Liver (tissue), 9 donors: Measurements from ENCODE around the gene ITPA. TPM values are rescaled to one million over a fixed set of nuclear protein-coding genes. Genes with fewer than 3 reads are reported as not detected.

Experiments used
- DNase-seq: peaks from one replicate; pipeline ENCODE4 v3.0.0-alpha.2; 2017; ENCODE audit warnings: low spot score
- H3K27ac ChIP-seq, 2 donors: one replicate each; pipeline ENCODE4 v1.7.0; 2013; ENCODE audit warnings: inconsistent platforms in 2 of 2, low read length in 2 of 2, control low read depth in 1 of 2, low read depth in 1 of 2, mild to moderate bottlenecking in 1 of 2
- H3K27me3 ChIP-seq, 4 donors: one replicate each; pipeline versions ENCODE4 v1.6.1 to v1.7.0; 2013; ENCODE audit warnings: low read length in 3 of 4, inconsistent platforms in 1 of 4, mild to moderate bottlenecking in 1 of 4, moderate library complexity in 1 of 4; ENCODE audit not compliant: control insufficient read depth in 4 of 4, insufficient read depth in 4 of 4
- H3K36me3 ChIP-seq, 4 donors: one replicate each; pipeline versions ENCODE4 v1.6.1 to v1.7.0; 2013; ENCODE audit warnings: low read length in 3 of 4, mild to moderate bottlenecking in 3 of 4, low read depth in 1 of 4, moderate library complexity in 1 of 4; ENCODE audit not compliant: control insufficient read depth in 4 of 4, insufficient read depth in 3 of 4
- H3K4me1 ChIP-seq, 4 donors: one replicate each; pipeline versions ENCODE4 v1.6.1 to v1.7.0; 2013; ENCODE audit warnings: low read length in 3 of 4, mild to moderate bottlenecking in 3 of 4, moderate library complexity in 1 of 4; ENCODE audit not compliant: control insufficient read depth in 4 of 4, insufficient read depth in 4 of 4
- H3K4me3 ChIP-seq, 3 donors: one replicate each; pipeline versions ENCODE4 v1.6.1 to v1.7.0; 2013; ENCODE audit warnings: low read length in 3 of 3, control low read depth in 1 of 3, low read depth in 1 of 3, mild to moderate bottlenecking in 1 of 3
- H3K9ac ChIP-seq, 2 donors: one replicate each; pipeline ENCODE4 v1.7.0; 2013; ENCODE audit warnings: low read length in 2 of 2, mild to moderate bottlenecking in 2 of 2, moderate library complexity in 2 of 2, control low read depth in 1 of 2, low read depth in 1 of 2
- H3K9me3 ChIP-seq, 4 donors: one replicate each; pipeline versions ENCODE4 v1.6.1 to v1.7.0; 2013; ENCODE audit warnings: low read length in 3 of 4; ENCODE audit not compliant: control insufficient read depth in 4 of 4
- EGR1 ChIP-seq, 2 donors: IDR thresholded peaks; 2 replicates each; pipeline ENCODE4 v1.6.1; 2016 to 2018; ENCODE audit warnings: antibody characterized with exemption in 2 of 2, low read depth in 2 of 2
- FOXA1 ChIP-seq: IDR thresholded peaks from 2 replicates; pipeline ENCODE4 v1.6.1; 2016; ENCODE audit warnings: antibody characterized with exemption
- FOXA2 ChIP-seq: IDR thresholded peaks from 2 replicates; pipeline ENCODE4 v1.6.1; 2016; ENCODE audit warnings: antibody characterized with exemption
- GABPA ChIP-seq, 2 donors: IDR thresholded peaks in 1 of 2; conservative IDR thresholded peaks in 1 of 2; 2 replicates each; pipeline ENCODE4 v1.6.1; 2016; ENCODE audit warnings: antibody characterized with exemption in 2 of 2, mild to moderate bottlenecking in 1 of 2, moderate library complexity in 1 of 2
- HNF4G ChIP-seq: IDR thresholded peaks from 2 replicates; pipeline ENCODE4 v1.6.1; 2016; ENCODE audit warnings: antibody characterized with exemption
- JUND ChIP-seq, 2 donors: IDR thresholded peaks; 2 replicates each; pipeline ENCODE4 v1.6.1; 2016; ENCODE audit warnings: antibody characterized with exemption in 2 of 2
- NR2F2 ChIP-seq: IDR thresholded peaks from 2 replicates; pipeline ENCODE4 v1.6.1; 2016; ENCODE audit warnings: antibody characterized with exemption
- RAD21 ChIP-seq, 2 donors: IDR thresholded peaks; 2 replicates each; pipeline ENCODE4 v1.6.1; 2016; ENCODE audit warnings: antibody characterized with exemption in 2 of 2, mild to moderate bottlenecking in 2 of 2
- RXRA ChIP-seq, 2 donors: IDR thresholded peaks; 2 replicates each; pipeline ENCODE4 v1.6.1; 2017 to 2018; ENCODE audit warnings: antibody characterized with exemption in 2 of 2, mild to moderate bottlenecking in 1 of 2
- SP1 ChIP-seq: IDR thresholded peaks from 2 replicates; pipeline ENCODE4 v1.6.1; 2018; ENCODE audit warnings: antibody characterized with exemption, mild to moderate bottlenecking
- WGBS: extraction: QIAGEN DNeasy Blood & Tissue Kit; methylation state at CpG from one replicate; pipeline ENCODE4 v1.1.7; 2013; 5-methylcytosine and 5-hydroxymethylcytosine counted together
- polyA plus RNA-seq, 2 donors: library from polyadenylated mRNA; stranded (reverse) in 1 of 2; unstranded in 1 of 2; fragments of 200-250 nt in 1 of 2; fragments of >200 nt in 1 of 2; fragmentation: Nextera tagmentation in 1 of 2; extraction: Ambion mirVana in 1 of 2; gene quantifications; one replicate each; pipeline versions ENCODE4 v1.2.1 to v1.2.3, GENCODE V29; 2013 to 2015
- total RNA-seq, 2 donors: library from RNA; depleted of rRNA; stranded (reverse); fragments of >200 nt; gene quantifications; one replicate each; pipeline ENCODE4 v1.2.3, GENCODE V29; 2014
- TF ChIP-seq, protein P1 (sequence below): fragments of 150-350 bp; IDR thresholded peaks from 2 replicates; pipeline ENCODE4 v1.5.1; 2017; ENCODE audit warnings: improper control_type of control experiment, low read depth, low read length; ENCODE audit not compliant: missing input control
- TF ChIP-seq, protein P2 (sequence below): IDR thresholded peaks from 2 replicates; pipeline ENCODE4 v1.6.1; 2016; ENCODE audit warnings: antibody characterized with exemption
- TF ChIP-seq, protein P3 (sequence below): IDR thresholded peaks from 2 replicates; pipeline ENCODE4 v1.6.1; 2016; ENCODE audit warnings: antibody characterized with exemption, mild to moderate bottlenecking
- TF ChIP-seq, protein P4 (sequence below): IDR thresholded peaks from 2 replicates; pipeline ENCODE4 v1.6.1; 2016; ENCODE audit warnings: antibody characterized with exemption
- donor health status: healthy.
- donor health status: healthy.
- donor health status: healthy.
- donor health status: healthy.
- donor health status: healthy.

ITPA gene
- total and polyA plus RNA-seq, 4 donors: 14.4 to 39.8 (median 19.7) TPM

DNA sequence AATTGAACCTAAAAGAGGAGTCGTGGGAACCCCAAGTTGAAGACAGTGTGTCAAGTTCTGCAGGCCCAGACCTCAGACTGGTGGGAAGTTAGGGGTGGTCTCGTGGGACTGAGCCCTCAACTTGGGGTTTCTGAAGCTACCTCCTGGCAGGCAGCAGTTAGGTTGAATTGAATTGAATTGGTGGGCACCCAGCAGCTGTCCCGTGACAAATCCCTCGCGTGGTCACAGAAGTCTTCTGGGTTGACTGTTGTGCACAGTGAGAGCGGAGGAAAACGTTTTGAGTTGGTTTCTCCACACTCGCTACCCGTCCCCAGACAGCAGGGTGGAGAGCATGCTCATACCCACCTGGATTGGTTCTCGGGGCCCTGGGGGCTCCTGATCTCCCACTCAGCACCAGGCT is 16.8 kb downstream of the ITPA start:
- H3K9ac ChIP-seq: no peak overlapping the region

DNA sequence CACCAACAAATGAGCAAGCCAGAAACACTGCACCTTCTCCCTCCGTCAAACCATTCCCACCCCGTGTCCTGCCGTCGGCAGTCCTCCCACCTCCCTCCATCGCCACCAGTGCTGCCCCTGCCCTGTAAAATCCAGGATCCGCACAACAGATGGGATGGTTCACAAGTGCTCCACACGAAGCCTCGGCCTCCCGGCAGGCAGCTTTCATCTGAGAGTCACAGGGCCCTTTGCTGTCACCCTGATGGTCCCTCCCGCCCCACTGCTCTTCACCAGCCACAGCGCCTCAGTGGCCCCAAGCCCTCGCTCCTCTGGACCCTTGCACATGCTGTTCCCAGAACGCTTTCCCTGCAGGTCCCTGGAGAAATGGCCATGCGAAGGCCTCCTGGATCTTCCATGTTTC is 17.6 kb downstream of the ITPA start:
- TF ChIP-seq JUND (IDR thresholded peaks at IDR 0.05) (no peak), GABPA (IDR thresholded peaks at IDR 0.05 in 1 of 2, conservative IDR thresholded peaks at IDR 0.05 in 1 of 2) (no peak)
- TF ChIP-seq, protein P1, sequence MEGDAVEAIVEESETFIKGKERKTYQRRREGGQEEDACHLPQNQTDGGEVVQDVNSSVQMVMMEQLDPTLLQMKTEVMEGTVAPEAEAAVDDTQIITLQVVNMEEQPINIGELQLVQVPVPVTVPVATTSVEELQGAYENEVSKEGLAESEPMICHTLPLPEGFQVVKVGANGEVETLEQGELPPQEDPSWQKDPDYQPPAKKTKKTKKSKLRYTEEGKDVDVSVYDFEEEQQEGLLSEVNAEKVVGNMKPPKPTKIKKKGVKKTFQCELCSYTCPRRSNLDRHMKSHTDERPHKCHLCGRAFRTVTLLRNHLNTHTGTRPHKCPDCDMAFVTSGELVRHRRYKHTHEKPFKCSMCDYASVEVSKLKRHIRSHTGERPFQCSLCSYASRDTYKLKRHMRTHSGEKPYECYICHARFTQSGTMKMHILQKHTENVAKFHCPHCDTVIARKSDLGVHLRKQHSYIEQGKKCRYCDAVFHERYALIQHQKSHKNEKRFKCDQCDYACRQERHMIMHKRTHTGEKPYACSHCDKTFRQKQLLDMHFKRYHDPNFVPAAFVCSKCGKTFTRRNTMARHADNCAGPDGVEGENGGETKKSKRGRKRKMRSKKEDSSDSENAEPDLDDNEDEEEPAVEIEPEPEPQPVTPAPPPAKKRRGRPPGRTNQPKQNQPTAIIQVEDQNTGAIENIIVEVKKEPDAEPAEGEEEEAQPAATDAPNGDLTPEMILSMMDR: no peak
- no peak for DNase-seq
- H3K9me3 ChIP-seq: no peaks in the 10 kb centered on the region

More for the DNA sequence above, 16.8 kb downstream of the ITPA start:
- no peaks in the 10 kb centered on the region for H3K27me3 ChIP-seq
- no peaks in the 10 kb centered on the region for H3K4me1 ChIP-seq
- no peak for DNase-seq
- H3K27ac ChIP-seq: no peak overlapping the region
- 93% methylated on average over 10 of the region's 10 CpGs for WGBS
- peaks cover 2 to 13% (median 11%) of the 10 kb centered on the region in 4 donors for H3K36me3 ChIP-seq
- H3K4me3 ChIP-seq: no peak overlapping the region
- no peaks in the 10 kb centered on the region for H3K9me3 ChIP-seq
- TF ChIP-seq FOXA1 (no peak), FOXA2 (no peak), NR2F2 (no peak), SP1 (no peak)
- TF ChIP-seq, protein P2, sequence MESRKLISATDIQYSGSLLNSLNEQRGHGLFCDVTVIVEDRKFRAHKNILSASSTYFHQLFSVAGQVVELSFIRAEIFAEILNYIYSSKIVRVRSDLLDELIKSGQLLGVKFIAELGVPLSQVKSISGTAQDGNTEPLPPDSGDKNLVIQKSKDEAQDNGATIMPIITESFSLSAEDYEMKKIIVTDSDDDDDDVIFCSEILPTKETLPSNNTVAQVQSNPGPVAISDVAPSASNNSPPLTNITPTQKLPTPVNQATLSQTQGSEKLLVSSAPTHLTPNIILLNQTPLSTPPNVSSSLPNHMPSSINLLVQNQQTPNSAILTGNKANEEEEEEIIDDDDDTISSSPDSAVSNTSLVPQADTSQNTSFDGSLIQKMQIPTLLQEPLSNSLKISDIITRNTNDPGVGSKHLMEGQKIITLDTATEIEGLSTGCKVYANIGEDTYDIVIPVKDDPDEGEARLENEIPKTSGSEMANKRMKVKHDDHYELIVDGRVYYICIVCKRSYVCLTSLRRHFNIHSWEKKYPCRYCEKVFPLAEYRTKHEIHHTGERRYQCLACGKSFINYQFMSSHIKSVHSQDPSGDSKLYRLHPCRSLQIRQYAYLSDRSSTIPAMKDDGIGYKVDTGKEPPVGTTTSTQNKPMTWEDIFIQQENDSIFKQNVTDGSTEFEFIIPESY: no peak

DNA sequence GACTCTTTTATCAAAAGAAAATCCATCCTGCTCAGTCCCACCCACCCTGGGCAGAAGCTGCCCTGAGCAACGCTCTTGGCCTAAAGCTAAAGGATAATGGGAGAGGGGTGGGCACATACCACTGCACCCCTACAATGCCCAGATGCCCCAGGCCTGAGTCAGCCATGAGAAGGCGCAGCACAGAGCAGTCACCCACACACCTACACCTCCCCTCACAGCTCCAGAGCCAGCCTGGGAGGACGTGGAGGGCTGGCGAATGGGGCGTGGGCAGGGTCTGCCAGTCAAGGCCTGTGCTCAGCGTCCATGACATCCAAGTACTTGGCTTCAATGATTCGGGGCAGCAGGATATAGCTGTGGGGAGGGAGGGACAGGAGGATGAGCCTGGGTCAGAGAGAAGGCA is 18.2 kb downstream of the ITPA start:
- Histone ChIP-seq H3K4me3 (no peak overlapping the region), H3K9me3 (no peaks in the 10 kb centered on the region), H3K9ac (no peak overlapping the region), H3K27me3 (no peaks in the 10 kb centered on the region), H3K27ac (no peak overlapping the region), H3K36me3 (peaks cover 2 to 6% (median 5%) of the 10 kb centered on the region in 4 donors), H3K4me1 (no peaks in the 10 kb centered on the region)
- 90% methylated on average over 7 of the region's 7 CpGs for WGBS
- TF ChIP-seq, protein P3, sequence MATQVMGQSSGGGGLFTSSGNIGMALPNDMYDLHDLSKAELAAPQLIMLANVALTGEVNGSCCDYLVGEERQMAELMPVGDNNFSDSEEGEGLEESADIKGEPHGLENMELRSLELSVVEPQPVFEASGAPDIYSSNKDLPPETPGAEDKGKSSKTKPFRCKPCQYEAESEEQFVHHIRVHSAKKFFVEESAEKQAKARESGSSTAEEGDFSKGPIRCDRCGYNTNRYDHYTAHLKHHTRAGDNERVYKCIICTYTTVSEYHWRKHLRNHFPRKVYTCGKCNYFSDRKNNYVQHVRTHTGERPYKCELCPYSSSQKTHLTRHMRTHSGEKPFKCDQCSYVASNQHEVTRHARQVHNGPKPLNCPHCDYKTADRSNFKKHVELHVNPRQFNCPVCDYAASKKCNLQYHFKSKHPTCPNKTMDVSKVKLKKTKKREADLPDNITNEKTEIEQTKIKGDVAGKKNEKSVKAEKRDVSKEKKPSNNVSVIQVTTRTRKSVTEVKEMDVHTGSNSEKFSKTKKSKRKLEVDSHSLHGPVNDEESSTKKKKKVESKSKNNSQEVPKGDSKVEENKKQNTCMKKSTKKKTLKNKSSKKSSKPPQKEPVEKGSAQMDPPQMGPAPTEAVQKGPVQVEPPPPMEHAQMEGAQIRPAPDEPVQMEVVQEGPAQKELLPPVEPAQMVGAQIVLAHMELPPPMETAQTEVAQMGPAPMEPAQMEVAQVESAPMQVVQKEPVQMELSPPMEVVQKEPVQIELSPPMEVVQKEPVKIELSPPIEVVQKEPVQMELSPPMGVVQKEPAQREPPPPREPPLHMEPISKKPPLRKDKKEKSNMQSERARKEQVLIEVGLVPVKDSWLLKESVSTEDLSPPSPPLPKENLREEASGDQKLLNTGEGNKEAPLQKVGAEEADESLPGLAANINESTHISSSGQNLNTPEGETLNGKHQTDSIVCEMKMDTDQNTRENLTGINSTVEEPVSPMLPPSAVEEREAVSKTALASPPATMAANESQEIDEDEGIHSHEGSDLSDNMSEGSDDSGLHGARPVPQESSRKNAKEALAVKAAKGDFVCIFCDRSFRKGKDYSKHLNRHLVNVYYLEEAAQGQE: no peak
- TF ChIP-seq SP1 (no peak), NR2F2 (no peak), EGR1 (IDR thresholded peaks at IDR 0.05; ENCODE audit: low read depth in 2 of 2) (no peak), RAD21 (IDR thresholded peaks at IDR 0.05) (no peak), GABPA (IDR thresholded peaks at IDR 0.05 in 1 of 2, conservative IDR thresholded peaks at IDR 0.05 in 1 of 2) (no peak), RXRA (IDR thresholded peaks at IDR 0.05) (no peak), HNF4G (no peak), FOXA1 (no peak), FOXA2 (no peak)
- TF ChIP-seq, protein P1: no peak
- TF ChIP-seq, protein P4, sequence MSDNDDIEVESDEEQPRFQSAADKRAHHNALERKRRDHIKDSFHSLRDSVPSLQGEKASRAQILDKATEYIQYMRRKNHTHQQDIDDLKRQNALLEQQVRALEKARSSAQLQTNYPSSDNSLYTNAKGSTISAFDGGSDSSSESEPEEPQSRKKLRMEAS: no peak
- TF ChIP-seq, protein P2: no peak
- DNase-seq: no peak

More for the DNA sequence above, 17.6 kb downstream of the ITPA start:
- WGBS: 97% methylated on average over 14 of the region's 14 CpGs
- Histone ChIP-seq H3K27me3 (no peaks in the 10 kb centered on the region), H3K27ac (no peak overlapping the region), H3K4me1 (no peaks in the 10 kb centered on the region), H3K36me3 (peaks cover 2 to 10% (median 7%) of the 10 kb centered on the region in 4 donors), H3K4me3 (no peak overlapping the region), H3K9ac (no peak overlapping the region)
